Endothelial cell of umbilical vein (primary cell): ENCODE measurements around the gene SPAG16. TPM values are rescaled to one million over a fixed set of nuclear protein-coding genes. Genes with fewer than 3 reads are reported as not detected.
"Not testable (repeated sequence)": the region's sequence is repeated elsewhere in the genome, so short reads cannot be mapped to it uniquely, and the experiment has no call there.

Experiments used
- BruUV-seq: library from RNA; stranded (reverse); fragments of 400-500 nt; replicated peaks from 2 replicates; lab custom pipeline; 2021; lab: Mats Ljungman, UMichigan
- CTCF ChIA-PET: fragments of 300-600, 350-600 bp; sonication (Branson Sonifier 250); formaldehyde crosslinking; loops from one replicate; lab custom pipeline; 2021; ENCODE audit warnings: antibody characterized with exemption, inconsistent platforms; lab: Charles Lee
- POLR2A ChIA-PET: fragments of 300-600, 350-600 bp; sonication (Branson Sonifier 250); formaldehyde crosslinking; loops from one replicate; lab custom pipeline; 2021; ENCODE audit warnings: antibody characterized with exemption, inconsistent platforms; lab: Charles Lee
- DNase-seq: peaks from one replicate; pipeline ENCODE4 v3.0.0-alpha.2; 2011; ENCODE audit warnings: low read depth, low spot score
- FAIRE-seq: peaks from 2 replicates; lab custom pipeline; 2011; peaks lifted over from hg19 to GRCh38; lab: Jason Lieb, UNC
- H2AFZ ChIP-seq: 2 replicates; pipeline ENCODE4 v1.6.0; 2012; ENCODE audit warnings: low read depth, low read length, control low read depth, inconsistent platforms
- H3K27ac ChIP-seq: 2 replicates; pipeline ENCODE4 v1.5.1; 2011; ENCODE audit warnings: low read depth, mild to moderate bottlenecking, control low read depth, low read length, moderate library complexity; ENCODE audit not compliant: insufficient read depth
- H3K27me3 ChIP-seq, 2 experiments: 2 replicates each; pipeline versions ENCODE4 v1.6.0 to v1.6.1; 2011; ENCODE audit warnings: low read length in 2 of 2, mixed read lengths in 1 of 2; ENCODE audit not compliant: control insufficient read depth in 2 of 2, insufficient read depth in 2 of 2
- H3K36me3 ChIP-seq, 2 experiments: 2 replicates in 1 of 2; 3 replicates in 1 of 2; pipeline ENCODE4 v1.5.1; 2011; ENCODE audit warnings: low read length in 2 of 2, mild to moderate bottlenecking in 1 of 2, moderate library complexity in 1 of 2; ENCODE audit not compliant: control insufficient read depth in 2 of 2, insufficient read depth in 2 of 2; ENCODE audit errors: extremely low read depth in 1 of 2
- H3K4me1 ChIP-seq: 3 replicates; pipeline ENCODE4 v1.5.1; 2011; ENCODE audit warnings: mild to moderate bottlenecking, low read length; ENCODE audit not compliant: control insufficient read depth, insufficient read depth; ENCODE audit errors: extremely low read depth
- H3K4me2 ChIP-seq: 2 replicates; pipeline ENCODE4 v1.6.1; 2011; ENCODE audit warnings: low read length, control low read depth, mixed read lengths; ENCODE audit not compliant: insufficient read depth
- H3K4me3 ChIP-seq, 3 experiments: fragments of 200-600 bp in 1 of 3; sonication (generic), shearing (Covaris generic) in 1 of 3; replicated peaks in 1 of 3; 2 replicates each; pipeline ENCODE4 v1.5.1; 2011 to 2016; ENCODE audit warnings: control low read depth in 3 of 3, low read length in 3 of 3, mild to moderate bottlenecking in 2 of 3, inconsistent platforms in 1 of 3, low read depth in 1 of 3, moderate library complexity in 1 of 3; ENCODE audit not compliant: insufficient read depth in 1 of 3
- H3K79me2 ChIP-seq: 2 replicates; pipeline ENCODE4 v1.6.0; 2012; ENCODE audit warnings: low read length, inconsistent platforms; ENCODE audit not compliant: control insufficient read depth, insufficient read depth
- H3K9ac ChIP-seq: replicated peaks from 2 replicates; pipeline ENCODE3; 2011; ENCODE audit warnings: low read length, control low read depth; ENCODE audit not compliant: insufficient read depth; ENCODE audit errors: extremely low read depth
- H3K9me1 ChIP-seq: replicated peaks from 3 replicates; pipeline ENCODE4 v1.6.0; 2011; ENCODE audit warnings: mild to moderate bottlenecking, low read length; ENCODE audit not compliant: control insufficient read depth, insufficient read depth; ENCODE audit errors: extremely low read depth
- H3K9me3 ChIP-seq: replicated peaks from 2 replicates; pipeline ENCODE4 v1.5.1; 2012; ENCODE audit warnings: low read length, inconsistent platforms; ENCODE audit not compliant: control insufficient read depth, insufficient read depth
- H4K20me1 ChIP-seq: replicated peaks from 2 replicates; pipeline ENCODE3; 2011; ENCODE audit warnings: mild to moderate bottlenecking, low read length; ENCODE audit not compliant: control insufficient read depth, insufficient read depth; ENCODE audit errors: extremely low read depth
- CTCF ChIP-seq, 2 donors: IDR thresholded peaks; 1 replicate in 1 of 2; 2 replicates in 1 of 2; pipeline ENCODE4 v1.5.1; 2011; ENCODE audit warnings: low read length in 2 of 2, mild to moderate bottlenecking in 2 of 2, moderate library complexity in 2 of 2, control low read depth in 1 of 2, inconsistent platforms in 1 of 2, low read depth in 1 of 2; ENCODE audit not compliant: insufficient read depth in 1 of 2; ENCODE audit errors: extremely low read depth in 1 of 2
- EZH2 ChIP-seq: IDR thresholded peaks from 2 replicates; pipeline ENCODE4 v1.6.1; 2012; ENCODE audit warnings: borderline replicate concordance, low read depth, mild to moderate bottlenecking, moderate library complexity, low read length, inconsistent platforms; ENCODE audit not compliant: severe bottlenecking
- FOS ChIP-seq: IDR thresholded peaks from 2 replicates; pipeline ENCODE4 v1.6.1; 2011; ENCODE audit warnings: mild to moderate bottlenecking, low read length, moderate library complexity, borderline replicate concordance; ENCODE audit not compliant: insufficient read depth
- GATA2 ChIP-seq: IDR thresholded peaks from 2 replicates; pipeline ENCODE4 v1.7.0; 2011; ENCODE audit warnings: low read depth, mild to moderate bottlenecking, moderate library complexity, mixed read lengths, low read length; ENCODE audit not compliant: insufficient read length, insufficient read depth
- JUN ChIP-seq: IDR thresholded peaks from 2 replicates; pipeline ENCODE4 v1.6.1; 2011; ENCODE audit warnings: borderline replicate concordance, low read depth; ENCODE audit not compliant: insufficient read length, insufficient read depth
- MAX ChIP-seq: IDR thresholded peaks from 2 replicates; pipeline ENCODE4 v1.6.1; 2011; ENCODE audit not compliant: insufficient read depth, insufficient read length
- MYC ChIP-seq: IDR thresholded peaks from one replicate; pipeline ENCODE4 v1.6.1; 2011; ENCODE audit warnings: mild to moderate bottlenecking, low read depth, low read length
- POLR2A ChIP-seq: IDR thresholded peaks from 2 replicates; pipeline ENCODE4 v1.6.1; 2012; ENCODE audit warnings: low read depth, mild to moderate bottlenecking, control low read depth, low read length
- POLR2AphosphoS5 ChIP-seq: IDR thresholded peaks from 2 replicates; pipeline ENCODE4 v1.6.1; 2012; ENCODE audit warnings: low read depth, mild to moderate bottlenecking, control low read depth, low read length, moderate library complexity; ENCODE audit not compliant: insufficient read depth
- dilution Hi-C: fragments of 300-500 bp; cut with MboI; formaldehyde crosslinking; loops from one replicate; pipeline ENCODE4 v1.15.0; 2019; ENCODE audit warnings: low sequenced_read_pairs; ENCODE audit not compliant: extremely low pct_ligation_motif_present
- intact Hi-C: fragments of 100-400 bp; cut with micrococcal nuclease; formaldehyde crosslinking; loops from one replicate; pipeline ENCODE4 v1.10.0; 2022
- polyA plus RNA-seq, 4 experiments: library from polyadenylated mRNA; depleted of rRNA in 3 of 4; stranded (reverse) in 3 of 4; unstranded in 1 of 4; fragments of >200 nt; gene quantifications; 2 replicates each; pipeline versions ENCODE4 v1.2.1 to v1.2.3, GENCODE V29; 2011 to 2012; ENCODE audit warnings: missing spikeins in 1 of 4
- total RNA-seq: library from RNA; stranded (reverse); gene quantifications from 2 replicates; pipeline ENCODE4 v1.2.3, GENCODE V29; 2021

SPAG16 gene
- total and polyA plus RNA-seq, 2 donors (not counting 3 experiments of a cell fraction or from before 2014, with no cell fraction given), result 4.0 to 7.7 TPM

- FAIRE-seq, result no peak
- Histone ChIP-seq H3K79me2 (no peaks in the 10 kb centered on the region), H3K9me3 (no peaks in the 10 kb centered on the region), H3K27me3 (no peaks in the 10 kb centered on the region), H2AFZ (no peak overlapping the region), H3K27ac (no peak overlapping the region), H3K9ac (no peak overlapping the region), H4K20me1 (no peaks in the 10 kb centered on the region), H3K36me3 (no peaks in the 10 kb centered on the region), H3K9me1 (no peaks in the 10 kb centered on the region), H3K4me3 (no peak overlapping the region), H3K4me2 (no peak overlapping the region), H3K4me1 (no peaks in the 10 kb centered on the region)
- BruUV-seq, result no TSS peak
- dilution Hi-C loops, result no loop called here
- intact Hi-C loops, result no loop called here
- DNase-seq, result no peak
- no peak for TF ChIP-seq EZH2
- no peak for TF ChIP-seq GATA2
- no peak for TF ChIP-seq FOS
- TF ChIP-seq POLR2A, result no peak
- no peak for TF ChIP-seq MYC
- TF ChIP-seq CTCF (IDR thresholded peaks at IDR 0.05; ENCODE audit: extremely low read depth in 1 of 2, insufficient read depth in 1 of 2, low read depth in 1 of 2, low read length in 2 of 2), result no peak
- TF ChIP-seq JUN, result no peak
- TF ChIP-seq POLR2AphosphoS5, result no peak
- TF ChIP-seq MAX, result no peak
- POLR2A ChIA-PET, result no interaction called here
- CTCF ChIA-PET, result no interaction called here
Observed at GRCh38 chr2:213376644-213377043, 92.4 kb downstream of the SPAG16 start.

GRCh38 chr2:213407027-213407426 lies 122.8 kb downstream of the SPAG16 start:
- H3K4me3 ChIP-seq, H4K20me1 ChIP-seq, H3K27ac ChIP-seq, H3K4me2 ChIP-seq, FAIRE-seq, H3K9me3 ChIP-seq, intact Hi-C loops, CTCF ChIA-PET, H3K36me3 ChIP-seq, dilution Hi-C loops, H3K9me1 ChIP-seq, H3K79me2 ChIP-seq, POLR2A ChIA-PET, H3K9ac ChIP-seq, H3K27me3 ChIP-seq, DNase-seq, BruUV-seq, H2AFZ ChIP-seq, H3K4me1 ChIP-seq: not testable (repeated sequence)

GRCh38 chr2:213408426-213409070 lies 124.3 kb downstream of the SPAG16 start:
- H3K9ac ChIP-seq, DNase-seq, POLR2A ChIA-PET, H3K4me1 ChIP-seq, H2AFZ ChIP-seq, H3K9me1 ChIP-seq, H4K20me1 ChIP-seq, H3K9me3 ChIP-seq, H3K4me3 ChIP-seq, FAIRE-seq, BruUV-seq, H3K79me2 ChIP-seq, H3K36me3 ChIP-seq, H3K27ac ChIP-seq, CTCF ChIA-PET, H3K4me2 ChIP-seq, H3K27me3 ChIP-seq, intact Hi-C loops, dilution Hi-C loops: not testable (repeated sequence)
